ENCODE measurements around the gene ZMYND8. TPM values are rescaled to one million over a fixed set of nuclear protein-coding genes. Genes with fewer than 3 reads are reported as not detected.

The ZMYND8 gene
- total RNA-seq, 1 donor from 2014 or later = 19.2 TPM

- Histone ChIP-seq H3K36me3 (ENCODE audit: control insufficient read depth, insufficient read depth, low read length) (peaks cover 4% of the 10 kb centered on the region), H3K4me3 (ENCODE audit: low read depth, low read length) (no peak overlapping the region), H3K27me3 (ENCODE audit: control insufficient read depth, insufficient read depth, low read length) (no peaks in the 10 kb centered on the region)
- DNase-seq (ENCODE audit: low read depth) = no peak
- no peak for TF ChIP-seq CTCF (IDR thresholded peaks at IDR 0.05; ENCODE audit: insufficient read depth, low read length, poor library complexity, severe bottlenecking)
Observed at GRCh38 chr20:47257771-47258170, 98.7 kb downstream of the ZMYND8 start.

GRCh38 chr20:47257256-47257655, 99.2 kb downstream of the ZMYND8 start:
- peaks cover 2% of the 10 kb centered on the region for H3K36me3 ChIP-seq (ENCODE audit: control insufficient read depth, insufficient read depth, low read length)
- H3K4me3 ChIP-seq (ENCODE audit: low read depth, low read length) = no peak overlapping the region
- no peak for DNase-seq (ENCODE audit: low read depth)
- no peak for TF ChIP-seq CTCF (IDR thresholded peaks at IDR 0.05; ENCODE audit: insufficient read depth, low read length, poor library complexity, severe bottlenecking)
- no peaks in the 10 kb centered on the region for H3K27me3 ChIP-seq (ENCODE audit: control insufficient read depth, insufficient read depth, low read length)

- no peak for TF ChIP-seq CTCF (IDR thresholded peaks at IDR 0.05; ENCODE audit: insufficient read depth, low read length, poor library complexity, severe bottlenecking)
- Histone ChIP-seq H3K27me3 (ENCODE audit: control insufficient read depth, insufficient read depth, low read length) (no peaks in the 10 kb centered on the region), H3K36me3 (ENCODE audit: control insufficient read depth, insufficient read depth, low read length) (peaks cover 2% of the 10 kb centered on the region), H3K4me3 (ENCODE audit: low read depth, low read length) (no peak overlapping the region)
- no peak for DNase-seq (ENCODE audit: low read depth)
Observed at GRCh38 chr20:47256668-47257236, 99.7 kb downstream of the ZMYND8 start.

- DNase-seq (ENCODE audit: low read depth) = no peak
- Histone ChIP-seq H3K27me3 (ENCODE audit: control insufficient read depth, insufficient read depth, low read length) (no peaks in the 10 kb centered on the region), H3K36me3 (ENCODE audit: control insufficient read depth, insufficient read depth, low read length) (peaks cover 2% of the 10 kb centered on the region), H3K4me3 (ENCODE audit: low read depth, low read length) (no peak overlapping the region)
- TF ChIP-seq CTCF (IDR thresholded peaks at IDR 0.05; ENCODE audit: insufficient read depth, low read length, poor library complexity, severe bottlenecking) = no peak
Observed at GRCh38 chr20:47253872-47254271, 102.6 kb downstream of the ZMYND8 start.

GRCh38 chr20:47252879-47253307, 103.6 kb downstream of the ZMYND8 start:
- no peak for TF ChIP-seq CTCF (IDR thresholded peaks at IDR 0.05; ENCODE audit: insufficient read depth, low read length, poor library complexity, severe bottlenecking)
- H3K27me3 ChIP-seq (ENCODE audit: control insufficient read depth, insufficient read depth, low read length) = no peaks in the 10 kb centered on the region
- H3K4me3 ChIP-seq (ENCODE audit: low read depth, low read length) = no peak overlapping the region
- H3K36me3 ChIP-seq (ENCODE audit: control insufficient read depth, insufficient read depth, low read length) = peaks cover 4% of the 10 kb centered on the region
- no peak for DNase-seq (ENCODE audit: low read depth)

All from kidney epithelial cell (primary cell).